K562 (cell line): ENCODE data around the gene AIFM3. TPM values are rescaled to one million over a fixed set of nuclear protein-coding genes. Genes with fewer than 3 reads are reported as not detected.

Experiments used
- CTBP1 ChIP-seq: fragments of 450-650 bp; IDR thresholded peaks from 2 replicates; pipeline ENCODE4 v1.6.1; 2016; ENCODE audit warnings: borderline replicate concordance
- DIDO1 ChIP-seq: fragments of 450-650 bp; IDR thresholded peaks from 2 replicates; pipeline ENCODE4 v1.6.1; 2016; ENCODE audit warnings: low read depth, missing biosample characterization, missing genetic modification characterization
- EZH2 ChIP-seq: IDR thresholded peaks from 2 replicates; pipeline ENCODE4 v1.6.1; 2012; ENCODE audit warnings: low read depth, mild to moderate bottlenecking, inconsistent platforms, low read length, borderline replicate concordance
- HNRNPLL ChIP-seq: fragments of 200-400 bp; formaldehyde crosslinking; IDR thresholded peaks from 2 replicates; pipeline ENCODE4 v1.6.1; 2017; ENCODE audit warnings: low read length, low read depth, mild to moderate bottlenecking; ENCODE audit not compliant: poor library complexity, severe bottlenecking
- ILF3 ChIP-seq: fragments of 450-650 bp; IDR thresholded peaks from 2 replicates; pipeline ENCODE4 v1.6.1; 2018; ENCODE audit warnings: antibody characterized with exemption, mild to moderate bottlenecking, moderate library complexity, borderline replicate concordance
- MTF1 ChIP-seq: fragments of 250-450 bp; sonication (Bioruptor Pico); IDR thresholded peaks from 2 replicates; pipeline ENCODE4 v1.9.0; 2021; ENCODE audit warnings: moderate library complexity, mild to moderate bottlenecking, inconsistent platforms, borderline replicate concordance
- POLR2AphosphoS2 ChIP-seq: IDR thresholded peaks from 2 replicates; pipeline ENCODE4 v1.6.1; 2012; ENCODE audit warnings: low read length, improper control_type of control experiment
- SNIP1 ChIP-seq: fragments of 450-650 bp; IDR thresholded peaks from 2 replicates; pipeline ENCODE4 v1.7.1; 2017; ENCODE audit warnings: low read depth, mild to moderate bottlenecking
- TBP ChIP-seq: optimal IDR thresholded peaks from 2 replicates; pipeline ENCODE3; 2011; ENCODE audit warnings: low read depth, low read length, improper control_type of control experiment
- TRIM24 ChIP-seq, 2 experiments: fragments of 450-650 bp; IDR thresholded peaks; 2 replicates each; pipeline ENCODE4 v1.6.1; 2016
- ZNF263 ChIP-seq: sonication (generic); formaldehyde crosslinking; IDR thresholded peaks from 2 replicates; pipeline ENCODE4 v1.8.0; 2022; ENCODE audit warnings: mild to moderate bottlenecking, missing genetic modification reagents, borderline replicate concordance
- ZNF584 ChIP-seq: fragments of 200-800 bp; sonication (Bioruptor generic); IDR thresholded peaks from 2 replicates; pipeline ENCODE4 v1.6.1; 2016; ENCODE audit warnings: low read depth, mild to moderate bottlenecking, missing genetic modification characterization, missing compliant biosample characterization
- ZNF707 ChIP-seq: fragments of 250-450 bp; sonication (Bioruptor Pico); conservative IDR thresholded peaks from 2 replicates; pipeline ENCODE4 v1.8.0; 2022; ENCODE audit warnings: inconsistent platforms, mild to moderate bottlenecking, moderate library complexity
- ZZZ3 ChIP-seq: fragments of 450-650 bp; IDR thresholded peaks from 2 replicates; pipeline ENCODE4 v1.6.1; 2016; ENCODE audit warnings: antibody characterized with exemption, mild to moderate bottlenecking, moderate library complexity
- polyA plus RNA-seq, 8 experiments: library from polyadenylated mRNA; depleted of rRNA in 4 of 8; stranded (reverse) in 5 of 8; unstranded in 3 of 8; fragments of >200 nt; fragmentation: Nextera tagmentation in 2 of 8; fragmentation: Illumina TruSeq in 1 of 8; extraction: Ambion mirVana in 2 of 8; extraction: Trizol in 1 of 8; gene quantifications; 2 replicates each; pipeline versions ENCODE4 v1.2.1 to v1.2.3, GENCODE V29; 2011 to 2014; ENCODE audit warnings: inconsistent platforms in 1 of 8, missing spikeins in 1 of 8
- total RNA-seq, 7 experiments: library from RNA; depleted of rRNA in 6 of 7; stranded (reverse); fragments of >200 nt in 6 of 7; fragmentation: Illumina TruSeq in 2 of 7; extraction: Trizol in 2 of 7; gene quantifications; 2 replicates each; pipeline versions ENCODE4 v1.2.1 to v1.2.3, GENCODE V29; 2011 to 2021; ENCODE audit warnings: low replicate concordance in 1 of 7
- TF ChIP-seq, protein P1 (sequence below): fragments of 450-650 bp; conservative IDR thresholded peaks from 2 replicates; pipeline ENCODE4 v1.6.1; 2016; ENCODE audit warnings: missing genetic modification characterization, low read depth, mild to moderate bottlenecking, control low read depth, missing compliant biosample characterization
- TF ChIP-seq, protein P2 (sequence below): fragments of 450-650 bp; IDR thresholded peaks from 2 replicates; pipeline ENCODE4 v1.6.1; 2016; ENCODE audit warnings: low read depth, mild to moderate bottlenecking, moderate library complexity
- TF ChIP-seq, protein P3 (sequence below): fragments of 250-450 bp; sonication (Bioruptor Pico); IDR thresholded peaks from 2 replicates; pipeline ENCODE4 v1.8.0; 2021; ENCODE audit warnings: moderate library complexity, mild to moderate bottlenecking, inconsistent platforms
- TF ChIP-seq, protein P4 (sequence below): sonication (generic); formaldehyde crosslinking; IDR thresholded peaks from 2 replicates; pipeline ENCODE4 v1.8.1; 2023; ENCODE audit warnings: mild to moderate bottlenecking, missing genetic modification reagents
- TF ChIP-seq, protein P5 (sequence below): sonication (generic); formaldehyde crosslinking; IDR thresholded peaks from 2 replicates; pipeline ENCODE4 v1.8.0; 2023; ENCODE audit warnings: mild to moderate bottlenecking, missing genetic modification reagents

AIFM3 gene
- total and polyA plus RNA-seq, 9 of the 15 experiments (the other 6 are each of a cell fraction or from before 2014, with no cell fraction given) = 0.03 to 0.20 (median 0.07) TPM; not detected in 1

DNA sequence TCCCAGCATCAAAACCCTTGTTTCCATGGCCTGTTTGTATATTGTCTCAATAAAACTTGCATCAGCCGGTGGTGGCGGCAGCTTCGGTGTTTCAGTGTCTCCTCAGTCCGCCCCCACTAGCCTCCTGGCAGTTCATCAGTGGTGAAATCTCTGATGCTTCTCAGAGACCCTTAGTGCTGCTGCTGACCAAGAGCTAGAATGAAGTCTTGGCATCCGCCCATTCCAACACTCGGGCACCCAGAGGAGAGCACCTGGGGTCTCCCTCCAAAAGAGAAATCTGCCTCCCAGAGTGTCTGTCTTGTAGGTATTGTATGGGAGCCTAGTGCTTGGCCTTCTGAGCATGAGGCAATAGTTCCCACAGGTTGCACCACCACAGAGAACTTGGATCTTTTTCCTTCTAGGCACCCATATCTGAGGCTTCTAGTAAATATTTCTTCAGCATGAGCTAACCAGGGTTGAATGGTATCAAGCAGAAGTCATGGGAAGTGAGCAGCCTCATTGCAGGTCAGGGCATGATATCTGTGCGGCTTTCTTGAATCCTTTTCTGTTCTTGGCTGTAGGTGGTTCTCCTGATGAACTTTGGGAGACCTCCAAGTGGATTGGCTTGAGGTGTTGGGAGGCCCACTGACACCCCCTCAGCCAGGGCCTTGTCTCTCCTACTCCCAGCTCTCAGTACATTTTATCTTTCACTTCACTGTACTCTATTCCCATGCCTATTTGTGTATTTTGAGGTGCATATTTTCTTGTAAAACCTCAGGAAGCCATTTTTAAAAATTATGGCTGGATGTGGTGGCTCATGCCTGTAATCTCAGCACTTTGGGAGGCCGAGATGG is 13.2 kb upstream of the AIFM3 start (continued):
- TF ChIP-seq, protein P1, sequence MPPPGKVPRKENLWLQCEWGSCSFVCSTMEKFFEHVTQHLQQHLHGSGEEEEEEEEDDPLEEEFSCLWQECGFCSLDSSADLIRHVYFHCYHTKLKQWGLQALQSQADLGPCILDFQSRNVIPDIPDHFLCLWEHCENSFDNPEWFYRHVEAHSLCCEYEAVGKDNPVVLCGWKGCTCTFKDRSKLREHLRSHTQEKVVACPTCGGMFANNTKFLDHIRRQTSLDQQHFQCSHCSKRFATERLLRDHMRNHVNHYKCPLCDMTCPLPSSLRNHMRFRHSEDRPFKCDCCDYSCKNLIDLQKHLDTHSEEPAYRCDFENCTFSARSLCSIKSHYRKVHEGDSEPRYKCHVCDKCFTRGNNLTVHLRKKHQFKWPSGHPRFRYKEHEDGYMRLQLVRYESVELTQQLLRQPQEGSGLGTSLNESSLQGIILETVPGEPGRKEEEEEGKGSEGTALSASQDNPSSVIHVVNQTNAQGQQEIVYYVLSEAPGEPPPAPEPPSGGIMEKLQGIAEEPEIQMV (tag) = peak; percentile 10; the same call in 1 of the 2 replicates
- TF ChIP-seq ZNF707 (no peak), SNIP1 (no peak), POLR2AphosphoS2 (peak; percentile 93; the same call in 1 of the 2 replicates), ILF3 (peak; percentile 82; the same call in 1 of the 2 replicates), EZH2 (no peak), ZNF584 (0 out of 2 replicates have a peak, but pooled peaks have one; percentile 49), HNRNPLL (peak; percentile 16), MTF1 (CRISPR knock-in tag) (0 out of 2 replicates have a peak, but pooled peaks have one; percentile 8), ZZZ3 (no peak), TBP (no peak), CTBP1 (peak; percentile 54), DIDO1 (tag) (no peak), ZNF263 (CRISPR knock-in tag) (0 out of 2 replicates have a peak, but pooled peaks have one; percentile 36), TRIM24 (IDR thresholded peaks at IDR 0.05) (peak; percentile 58 to 76; a peak in 2 of 4 replicates)
- TF ChIP-seq, protein P2, sequence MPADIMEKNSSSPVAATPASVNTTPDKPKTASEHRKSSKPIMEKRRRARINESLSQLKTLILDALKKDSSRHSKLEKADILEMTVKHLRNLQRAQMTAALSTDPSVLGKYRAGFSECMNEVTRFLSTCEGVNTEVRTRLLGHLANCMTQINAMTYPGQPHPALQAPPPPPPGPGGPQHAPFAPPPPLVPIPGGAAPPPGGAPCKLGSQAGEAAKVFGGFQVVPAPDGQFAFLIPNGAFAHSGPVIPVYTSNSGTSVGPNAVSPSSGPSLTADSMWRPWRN = 0 out of 2 replicates have a peak, but pooled peaks have one; percentile 30
- TF ChIP-seq, protein P3, sequence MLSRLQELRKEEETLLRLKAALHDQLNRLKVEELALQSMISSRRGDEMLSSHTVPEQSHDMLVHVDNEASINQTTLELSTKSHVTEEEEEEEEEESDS (CRISPR knock-in tag) = peak; percentile 36; the same call in 1 of the 2 replicates
- TF ChIP-seq, protein P4, sequence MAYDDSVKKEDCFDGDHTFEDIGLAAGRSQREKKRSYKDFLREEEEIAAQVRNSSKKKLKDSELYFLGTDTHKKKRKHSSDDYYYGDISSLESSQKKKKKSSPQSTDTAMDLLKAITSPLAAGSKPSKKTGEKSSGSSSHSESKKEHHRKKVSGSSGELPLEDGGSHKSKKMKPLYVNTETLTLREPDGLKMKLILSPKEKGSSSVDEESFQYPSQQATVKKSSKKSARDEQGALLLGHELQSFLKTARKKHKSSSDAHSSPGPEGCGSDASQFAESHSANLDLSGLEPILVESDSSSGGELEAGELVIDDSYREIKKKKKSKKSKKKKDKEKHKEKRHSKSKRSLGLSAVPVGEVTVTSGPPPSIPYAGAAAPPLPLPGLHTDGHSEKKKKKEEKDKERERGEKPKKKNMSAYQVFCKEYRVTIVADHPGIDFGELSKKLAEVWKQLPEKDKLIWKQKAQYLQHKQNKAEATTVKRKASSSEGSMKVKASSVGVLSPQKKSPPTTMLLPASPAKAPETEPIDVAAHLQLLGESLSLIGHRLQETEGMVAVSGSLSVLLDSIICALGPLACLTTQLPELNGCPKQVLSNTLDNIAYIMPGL (CRISPR knock-in tag) = 0 out of 2 replicates have a peak, but pooled peaks have one; percentile 26
- TF ChIP-seq, protein P5, sequence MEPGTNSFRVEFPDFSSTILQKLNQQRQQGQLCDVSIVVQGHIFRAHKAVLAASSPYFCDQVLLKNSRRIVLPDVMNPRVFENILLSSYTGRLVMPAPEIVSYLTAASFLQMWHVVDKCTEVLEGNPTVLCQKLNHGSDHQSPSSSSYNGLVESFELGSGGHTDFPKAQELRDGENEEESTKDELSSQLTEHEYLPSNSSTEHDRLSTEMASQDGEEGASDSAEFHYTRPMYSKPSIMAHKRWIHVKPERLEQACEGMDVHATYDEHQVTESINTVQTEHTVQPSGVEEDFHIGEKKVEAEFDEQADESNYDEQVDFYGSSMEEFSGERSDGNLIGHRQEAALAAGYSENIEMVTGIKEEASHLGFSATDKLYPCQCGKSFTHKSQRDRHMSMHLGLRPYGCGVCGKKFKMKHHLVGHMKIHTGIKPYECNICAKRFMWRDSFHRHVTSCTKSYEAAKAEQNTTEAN (CRISPR knock-in tag) = no peak; the same call in 1 of the 2 replicates
